Activated naive CD8-positive, alpha-beta T cell treated with anti-CD3 and anti-CD28 coated beads, Interleukin-2, amount 10 ng/mL, durations not matched to agents 7 days and 5 days (primary cell): ENCODE data around the gene ZNF544. TPM values are rescaled to one million over a fixed set of nuclear protein-coding genes. Genes with fewer than 3 reads are reported as not detected.
A peak's percentile ranks its signal among the peaks of the same experiment; 100 is the strongest.
"Not testable (repeated sequence)": the region's sequence is repeated elsewhere in the genome, so short reads cannot be mapped to it uniquely, and the experiment has no call there.

Experiments used
- ATAC-seq: fragments of 150-1000 bp; cut with Tn5 transposase; one replicate; pipeline ENCODE4 v1.10.0; 2021; ENCODE audit warnings: low read depth, moderate library complexity
- POLR2A ChIA-PET: fragments of 350-600 bp; sonication (Branson Sonifier 250); formaldehyde crosslinking; loops from one replicate; lab custom pipeline; 2021; ENCODE audit warnings: antibody characterized with exemption; lab: Charles Lee
- DNase-seq: peaks from one replicate; pipeline ENCODE4 v3.0.0; 2021
- H3K27ac Mint-ChIP-seq: one replicate; pipeline ENCODE4 v1.8.0; 2022; ENCODE audit warnings: mild to moderate bottlenecking, mixed read lengths
- H3K27me3 Mint-ChIP-seq: one replicate; pipeline ENCODE4 v1.8.0; 2022; ENCODE audit warnings: mild to moderate bottlenecking, moderate library complexity, mixed read lengths
- H3K36me3 Mint-ChIP-seq: one replicate; pipeline ENCODE4 v1.8.0; 2021; ENCODE audit warnings: mild to moderate bottlenecking, mixed read lengths
- H3K4me1 Mint-ChIP-seq: one replicate; pipeline ENCODE4 v1.8.0; 2021; ENCODE audit warnings: mixed read lengths
- H3K4me3 Mint-ChIP-seq: one replicate; pipeline ENCODE4 v1.8.0; 2022; ENCODE audit warnings: mild to moderate bottlenecking, moderate library complexity, mixed read lengths
- H3K9me3 Mint-ChIP-seq: one replicate; pipeline ENCODE4 v1.8.0; 2021; ENCODE audit warnings: mixed read lengths
- total RNA-seq, 2 experiments: library from RNA; stranded (reverse); gene quantifications; one replicate each; pipeline ENCODE4 v1.2.3, GENCODE V29; 2021

ZNF544 gene
- total RNA-seq, 2 experiments from 2014 or later, result 54.0 to 62.7 TPM

- no peak overlapping the region for H3K4me3 Mint-ChIP-seq
- H3K27ac Mint-ChIP-seq, result no peak overlapping the region
- H3K4me1 Mint-ChIP-seq, result no peaks in the 10 kb centered on the region
- DNase-seq (no peak), ATAC-seq (no peak)
- H3K27me3 Mint-ChIP-seq, result no peaks in the 10 kb centered on the region
- POLR2A ChIA-PET, result no interaction called here
- H3K36me3 Mint-ChIP-seq, result peaks cover 90% of the 10 kb centered on the region
- peaks cover 25% of the 10 kb centered on the region for H3K9me3 Mint-ChIP-seq
Measured at GRCh38 chr19:58294743-58295374, 66.1 kb downstream of the ZNF544 start.

- no peak for DNase-seq
- Mint-ChIP-seq H3K4me3 (no peak overlapping the region), H3K4me1 (no peaks in the 10 kb centered on the region), H3K36me3 (peaks cover 91% of the 10 kb centered on the region), H3K27ac (no peak overlapping the region), H3K27me3 (no peaks in the 10 kb centered on the region), H3K9me3 (peaks cover 27% of the 10 kb centered on the region)
- no peak for ATAC-seq
- POLR2A ChIA-PET, result no interaction called here
Measured at GRCh38 chr19:58296104-58296503, 67.4 kb downstream of the ZNF544 start.

GRCh38 chr19:58300620-58301019 lies 71.9 kb downstream of the ZNF544 start:
- DNase-seq, result no peak
- H3K9me3 Mint-ChIP-seq, result peaks cover 11% of the 10 kb centered on the region
- H3K27me3 Mint-ChIP-seq, result no peaks in the 10 kb centered on the region
- POLR2A ChIA-PET, result no interaction called here
- ATAC-seq, result no peak
- peaks cover 7% of the 10 kb centered on the region for H3K4me1 Mint-ChIP-seq
- no peak overlapping the region for H3K4me3 Mint-ChIP-seq
- H3K27ac Mint-ChIP-seq, result no peak overlapping the region
- peaks cover 74% of the 10 kb centered on the region for H3K36me3 Mint-ChIP-seq

- ATAC-seq, result no peak
- no peak for DNase-seq
- Mint-ChIP-seq H3K4me3 (peak overlapping the region; percentile 92), H3K36me3 (peaks cover 71% of the 10 kb centered on the region), H3K27ac (peak overlapping the region; percentile 97), H3K4me1 (peaks cover 27% of the 10 kb centered on the region), H3K9me3 (peaks cover 7% of the 10 kb centered on the region), H3K27me3 (no peaks in the 10 kb centered on the region)
- POLR2A ChIA-PET, result interaction anchor here (0.8 to 1.5 kb wide), 2 partner anchors 22 to 135 kb away, joined by 5 to 7 read pairs; partner anchors contain the start of genes ZNF132 and ZSCAN22
Measured at GRCh38 chr19:58304255-58304654, 75.5 kb downstream of the ZNF544 start.

- ATAC-seq (no peak), DNase-seq (no peak)
- H3K27me3 Mint-ChIP-seq, result no peaks in the 10 kb centered on the region
- peaks cover 30% of the 10 kb centered on the region for H3K4me1 Mint-ChIP-seq
- POLR2A ChIA-PET, result interaction anchor here (0.6 to 1.5 kb wide), 7 partner anchors 16 to 135 kb away, joined by 3 to 7 read pairs (median 3); partner anchors contain the start of genes ZNF132, ZNF274 and ZSCAN22
- peak overlapping the region; percentile 92 for H3K4me3 Mint-ChIP-seq
- H3K27ac Mint-ChIP-seq, result peak overlapping the region; percentile 97
- peaks cover 74% of the 10 kb centered on the region for H3K36me3 Mint-ChIP-seq
- H3K9me3 Mint-ChIP-seq, result peaks cover 7% of the 10 kb centered on the region
Measured at GRCh38 chr19:58304748-58305064, 76.0 kb downstream of the ZNF544 start.

- peak; percentile 91 for DNase-seq
- no peaks in the 10 kb centered on the region for H3K27me3 Mint-ChIP-seq
- peak; percentile 94 for ATAC-seq
- peak within 1 kb of the TSS; percentile 97 for H3K27ac Mint-ChIP-seq
- peaks cover 32% of the 10 kb centered on the region for H3K4me1 Mint-ChIP-seq
- H3K4me3 Mint-ChIP-seq, result peak within 1 kb of the TSS; percentile 92
- POLR2A ChIA-PET, result interaction anchor here (0.6 to 1.5 kb wide), 14 partner anchors 16 to 134 kb away, joined by 3 to 7 read pairs (median 4); partner anchors contain the start of genes ZNF132, ZNF274, ZNF497 and ZNF544
- peaks cover 74% of the 10 kb centered on the region for H3K36me3 Mint-ChIP-seq
- H3K9me3 Mint-ChIP-seq, result peaks cover 7% of the 10 kb centered on the region
Measured at GRCh38 chr19:58305065-58305931, 76.6 kb downstream of the ZNF544 start, which contains the start of gene ERVK3-1. TSS of gene ERVK3-1 (plus strand) at chr19:58305377. CDS start at chr19:58312169, 6,792 bp downstream.

GRCh38 chr19:58305932-58306323 lies 77.2 kb downstream of the ZNF544 start:
- POLR2A ChIA-PET, result interaction anchor here (1.0 to 1.5 kb wide), 7 partner anchors 21 to 78 kb away, joined by 3 to 6 read pairs (median 4); partner anchors contain the start of genes ZNF497, ZNF544, ZNF8 and ZSCAN22
- H3K4me3 Mint-ChIP-seq, result peak overlapping the region; percentile 92
- peak overlapping the region; percentile 97 for H3K27ac Mint-ChIP-seq
- H3K9me3 Mint-ChIP-seq, result peaks cover 6% of the 10 kb centered on the region
- no peaks in the 10 kb centered on the region for H3K27me3 Mint-ChIP-seq
- ATAC-seq (no peak), DNase-seq (no peak)
- peaks cover 71% of the 10 kb centered on the region for H3K36me3 Mint-ChIP-seq
- H3K4me1 Mint-ChIP-seq, result peaks cover 33% of the 10 kb centered on the region

- Mint-ChIP-seq H3K36me3 (peaks cover 72% of the 10 kb centered on the region), H3K27me3 (no peaks in the 10 kb centered on the region), H3K9me3 (peaks cover 2% of the 10 kb centered on the region), H3K4me3 (no peak overlapping the region), H3K27ac (no peak overlapping the region), H3K4me1 (peaks cover 35% of the 10 kb centered on the region)
- no peak for DNase-seq
- POLR2A ChIA-PET, result interaction anchor here (0.9 to 1.1 kb wide), 2 partner anchors 40 to 101 kb away, joined by 3 read pairs; partner anchors contain the start of gene ZNF584
- ATAC-seq, result no peak
Measured at GRCh38 chr19:58307736-58308135, 79.0 kb downstream of the ZNF544 start.

- H3K27ac Mint-ChIP-seq, H3K27me3 Mint-ChIP-seq, POLR2A ChIA-PET, DNase-seq, H3K4me3 Mint-ChIP-seq, ATAC-seq, H3K9me3 Mint-ChIP-seq: not testable (repeated sequence)
- peaks cover 28% of the 10 kb centered on the region for H3K4me1 Mint-ChIP-seq
- H3K36me3 Mint-ChIP-seq, result peaks cover 75% of the 10 kb centered on the region
Measured at GRCh38 chr19:58310685-58311084, 82.0 kb downstream of the ZNF544 start.

GRCh38 chr19:58311345-58311865 lies 82.7 kb downstream of the ZNF544 start:
- no peak for DNase-seq
- no peak overlapping the region for H3K27ac Mint-ChIP-seq
- peaks cover 2% of the 10 kb centered on the region for H3K9me3 Mint-ChIP-seq
- peaks cover 72% of the 10 kb centered on the region for H3K36me3 Mint-ChIP-seq
- H3K4me3 Mint-ChIP-seq, result no peak overlapping the region
- POLR2A ChIA-PET, result no interaction called here
- ATAC-seq, result no peak
- peaks cover 22% of the 10 kb centered on the region for H3K4me1 Mint-ChIP-seq
- no peaks in the 10 kb centered on the region for H3K27me3 Mint-ChIP-seq

Other genes with a start within 250 kb of the ZNF544 start
- gene ZNF606, start 226.1 kb upstream of the ZNF544 start, total RNA-seq, result 10 to 100 TPM; 21.3 to 22.2 TPM
- not detected for gene ZSCAN1, start 194.9 kb upstream of the ZNF544 start, total RNA-seq
- gene ZNF135, start 169.6 kb upstream of the ZNF544 start, total RNA-seq, result 1 to 10 TPM; 3.8 TPM
- gene ZSCAN18, start 130.7 kb upstream of the ZNF544 start, total RNA-seq, result 10 to 100 TPM; 56.6 to 58.1 TPM
- 10 to 100 TPM; 10.1 to 10.3 TPM for gene ZNF329, start 78.1 kb upstream of the ZNF544 start, total RNA-seq
- gene ZNF274, start 45.9 kb upstream of the ZNF544 start, total RNA-seq, result 10 to 100 TPM; 54.6 to 56.9 TPM
- 1 to 10 TPM; 8.6 to 8.9 TPM for gene ZNF8, start 50.0 kb downstream of the ZNF544 start, total RNA-seq
- 10 to 100 TPM; 74.5 to 76.3 TPM for gene ERVK3-1, start 76.5 kb downstream of the ZNF544 start, total RNA-seq
- 1 to 10 TPM; 6.3 TPM for gene ZSCAN22, start 98.1 kb downstream of the ZNF544 start, total RNA-seq
- gene A1BG, start 124.6 kb downstream of the ZNF544 start, total RNA-seq, result 10 to 100 TPM; 21.0 to 22.8 TPM
- gene ZNF497, start 133.8 kb downstream of the ZNF544 start, total RNA-seq, result 1 to 10 TPM; 1.7 to 2.1 TPM
- gene ZNF837, start 152.1 kb downstream of the ZNF544 start, total RNA-seq, result 1 to 10 TPM; 2.9 to 3.5 TPM
- gene RPS5, start 158.4 kb downstream of the ZNF544 start, total RNA-seq, result 1,000 to 10,000 TPM; 1,038 to 1,039 TPM
- under 1 TPM; 0.83 to 0.94 TPM for gene RNF225, start 166.7 kb downstream of the ZNF544 start, total RNA-seq
- gene ZNF584, start 179.7 kb downstream of the ZNF544 start, total RNA-seq, result 10 to 100 TPM in 1 of 2 experiments, 1 to 10 TPM in 1; 8.6 to 10.6 TPM
- 1 to 10 TPM; 7.3 to 7.4 TPM for gene ZNF132, start 211.2 kb downstream of the ZNF544 start, total RNA-seq
- 10 to 100 TPM; 11.6 to 13.9 TPM for gene ZNF324B, start 222.7 kb downstream of the ZNF544 start, total RNA-seq
- 10 to 100 TPM; 18.0 to 18.5 TPM for gene ZNF324, start 238.2 kb downstream of the ZNF544 start, total RNA-seq
- 10 to 100 TPM; 10.9 TPM for gene ZNF446, start 247.4 kb downstream of the ZNF544 start, total RNA-seq